ENCODE data around the gene EPHB1.

EPHB1 gene

GRCh38 chr3:134794950-134795745 lies at the start of gene EPHB1:
Gene EPHB1, plus strand, starts transcription at chr3:134795260.
- DNase-seq, result peak; percentile 92

GRCh38 chr3:134748698-134749097 lies 46.4 kb upstream of the EPHB1 start:
- no peak for DNase-seq

- no peak for DNase-seq
Observed at GRCh38 chr3:134749174-134749573, 45.9 kb upstream of the EPHB1 start.

- no peak for DNase-seq
Observed at GRCh38 chr3:134749802-134750553, 45.1 kb upstream of the EPHB1 start.

- DNase-seq, result no peak
Observed at GRCh38 chr3:134751831-134752230, 43.2 kb upstream of the EPHB1 start.

- DNase-seq, result no peak
Observed at GRCh38 chr3:134752761-134753461, 42.1 kb upstream of the EPHB1 start.

GRCh38 chr3:134753999-134754742 lies 40.9 kb upstream of the EPHB1 start:
- DNase-seq, result no peak

- no peak for DNase-seq
Observed at GRCh38 chr3:134754768-134755559, 40.1 kb upstream of the EPHB1 start.

GRCh38 chr3:134755821-134756220 lies 39.2 kb upstream of the EPHB1 start:
- DNase-seq, result no peak

- no peak for DNase-seq
Observed at GRCh38 chr3:134757549-134758069, 37.5 kb upstream of the EPHB1 start.

GRCh38 chr3:134761213-134761612 lies 33.8 kb upstream of the EPHB1 start:
- DNase-seq, result no peak

- DNase-seq, result no peak
Observed at GRCh38 chr3:134762016-134762415, 33.0 kb upstream of the EPHB1 start.

GRCh38 chr3:134765468-134765867 lies 29.6 kb upstream of the EPHB1 start:
- no peak for DNase-seq

- DNase-seq, result no peak
Observed at GRCh38 chr3:134766290-134766689, 28.8 kb upstream of the EPHB1 start.

- DNase-seq, result no peak
Observed at GRCh38 chr3:134768116-134768515, 26.9 kb upstream of the EPHB1 start.

GRCh38 chr3:134768837-134769236 lies 26.2 kb upstream of the EPHB1 start:
- DNase-seq, result no peak

- no peak for DNase-seq
Observed at GRCh38 chr3:134769287-134769868, 25.7 kb upstream of the EPHB1 start.

GRCh38 chr3:134772011-134772410 lies 23.0 kb upstream of the EPHB1 start:
- DNase-seq, result no peak

- DNase-seq, result no peak
Observed at GRCh38 chr3:134772591-134772990, 22.5 kb upstream of the EPHB1 start.

GRCh38 chr3:134775831-134776230 lies 19.2 kb upstream of the EPHB1 start:
- DNase-seq, result no peak

GRCh38 chr3:134776518-134776917 lies 18.5 kb upstream of the EPHB1 start:
- no peak for DNase-seq
